HepG2 (cell line): Measurements from ENCODE around the gene ASXL1. TPM values are rescaled to one million over a fixed set of nuclear protein-coding genes. Genes with fewer than 3 reads are reported as not detected.

ENCODE experiments used
- ARNTL ChIP-seq: sonication (generic); formaldehyde crosslinking; IDR thresholded peaks from 2 replicates; pipeline ENCODE4 v1.4.0; 2020; ENCODE audit warnings: mild to moderate bottlenecking, missing genetic modification reagents
- ATF5 ChIP-seq: sonication (generic); formaldehyde crosslinking; IDR thresholded peaks from 2 replicates; pipeline ENCODE4 v1.4.0; 2020; ENCODE audit warnings: mild to moderate bottlenecking, low read depth, missing genetic modification reagents
- ZBTB40 ChIP-seq, 2 experiments: fragments of 450-650 bp in 1 of 2; sonication (generic) in 1 of 2; formaldehyde crosslinking in 1 of 2; IDR thresholded peaks; 2 replicates each; pipeline versions ENCODE4 v1.6.1 to v1.8.0; 2016 to 2022; ENCODE audit warnings: antibody characterized with exemption in 1 of 2, mild to moderate bottlenecking in 1 of 2, missing genetic modification reagents in 1 of 2
- ZHX2 ChIP-seq, 2 experiments: sonication (generic) in 1 of 2; formaldehyde crosslinking in 1 of 2; IDR thresholded peaks; 2 replicates each; pipeline versions ENCODE4 v1.6.1 to v1.9.0; 2014 to 2022; ENCODE audit warnings: antibody characterized with exemption in 1 of 2, borderline replicate concordance in 1 of 2, inconsistent platforms in 1 of 2, low read depth in 1 of 2, missing genetic modification reagents in 1 of 2
- ZMAT5 ChIP-seq: sonication (generic); formaldehyde crosslinking; IDR thresholded peaks from 2 replicates; pipeline ENCODE4 v1.5.0; 2020; ENCODE audit warnings: mild to moderate bottlenecking, low read depth, missing genetic modification reagents, borderline replicate concordance
- ZNF33B ChIP-seq: sonication (generic); formaldehyde crosslinking; IDR thresholded peaks from 2 replicates; pipeline ENCODE4 v1.5.1; 2020; ENCODE audit warnings: mild to moderate bottlenecking, missing genetic modification reagents
- ZNF362 ChIP-seq: sonication (generic); formaldehyde crosslinking; IDR thresholded peaks from 2 replicates; pipeline ENCODE4 v1.4.0; 2020; ENCODE audit warnings: missing genetic modification reagents, mild to moderate bottlenecking, borderline replicate concordance
- polyA plus RNA-seq, 8 experiments: library from polyadenylated mRNA; depleted of rRNA in 3 of 8; stranded (reverse) in 7 of 8; unstranded in 1 of 8; fragments of >200 nt; fragmentation: Illumina TruSeq in 4 of 8; extraction: Trizol in 4 of 8; gene quantifications; 2 replicates each; pipeline versions ENCODE4 v1.2.1 to v1.2.3, GENCODE V29; 2011 to 2016; ENCODE audit warnings: low read depth in 4 of 8, missing spikeins in 1 of 8, mixed read lengths in 1 of 8; ENCODE audit not compliant: insufficient read depth in 1 of 8
- total RNA-seq, 5 experiments: library from RNA; depleted of rRNA; stranded (reverse); fragments of >200 nt; fragmentation: Illumina TruSeq; extraction: Trizol; gene quantifications; 2 replicates each; pipeline ENCODE4 v1.2.3, GENCODE V29; 2016; ENCODE audit warnings: low read depth in 1 of 5

ASXL1 gene
- total and polyA plus RNA-seq, 2 of the 13 experiments (the other 11 are each of a cell fraction or from before 2014, with no cell fraction given): 62.1 to 74.8 TPM

- TF ChIP-seq ZBTB40 (IDR thresholded peaks at IDR 0.05): peak; percentile 82
- TF ChIP-seq ZBTB40 (CRISPR knock-in tag; IDR thresholded peaks at IDR 0.05): peak; percentile 97
- TF ChIP-seq ZNF33B (CRISPR knock-in tag): peak; percentile 79
- peak; percentile 100 for TF ChIP-seq ZNF362 (CRISPR knock-in tag)
- no peak for TF ChIP-seq ZMAT5 (CRISPR knock-in tag)
- peak; percentile 95 for TF ChIP-seq ARNTL (CRISPR knock-in tag)
- 0 out of 2 replicates have a peak, but pooled peaks have one; percentile 57 for TF ChIP-seq ATF5 (CRISPR knock-in tag)
- peak; percentile 87 for TF ChIP-seq ZHX2 (IDR thresholded peaks at IDR 0.05; ENCODE audit: low read depth)
- TF ChIP-seq ZHX2 (CRISPR knock-in tag; IDR thresholded peaks at IDR 0.05; ENCODE audit: borderline replicate concordance): no peak
Observed at GRCh38 chr20:32357869-32358631, at the start of gene ASXL1 (continued).
